Endodermal cell (in vitro differentiated cells): Measurements from ENCODE around the gene NMT2. TPM values are rescaled to one million over a fixed set of nuclear protein-coding genes. Genes with fewer than 3 reads are reported as not detected.

Source experiments
- DNase-seq: peaks from one replicate; pipeline ENCODE4 v3.0.0-alpha.2; 2017
- H3K27ac ChIP-seq: 2 replicates; pipeline ENCODE4 v1.5.1; 2013; ENCODE audit warnings: mild to moderate bottlenecking, low read depth, low read length, moderate library complexity
- H3K27me3 ChIP-seq: 2 replicates; pipeline ENCODE4 v1.6.1; 2013; ENCODE audit warnings: mild to moderate bottlenecking, low read length, moderate library complexity; ENCODE audit not compliant: insufficient read depth, control insufficient read depth, poor library complexity, severe bottlenecking
- H3K36me3 ChIP-seq: 2 replicates; pipeline ENCODE4 v1.7.0; 2013; ENCODE audit warnings: mild to moderate bottlenecking, low read length, moderate library complexity; ENCODE audit not compliant: control insufficient read depth, insufficient read depth
- H3K4me1 ChIP-seq: one replicate; pipeline ENCODE4 v1.7.0; 2013; ENCODE audit warnings: low read length; ENCODE audit not compliant: control insufficient read depth, insufficient read depth
- H3K4me3 ChIP-seq: 2 replicates; pipeline ENCODE4 v1.5.1; 2013; ENCODE audit warnings: mild to moderate bottlenecking, low read length, moderate library complexity
- H3K9ac ChIP-seq: 2 replicates; pipeline ENCODE4 v1.6.1; 2013; ENCODE audit warnings: mild to moderate bottlenecking, low read length, moderate library complexity; ENCODE audit not compliant: poor library complexity, severe bottlenecking; ENCODE audit errors: extremely low read depth
- H3K9me3 ChIP-seq: 2 replicates; pipeline ENCODE4 v1.6.1; 2013; ENCODE audit warnings: mild to moderate bottlenecking, low read length, moderate library complexity; ENCODE audit not compliant: control insufficient read depth
- H3K27ac Mint-ChIP-seq: 2 replicates; pipeline ENCODE4 v1.8.0; 2020; ENCODE audit warnings: mixed read lengths
- H3K27me3 Mint-ChIP-seq: 2 replicates; pipeline ENCODE4 v1.8.0; 2021; ENCODE audit warnings: mild to moderate bottlenecking, mixed read lengths; ENCODE audit not compliant: insufficient read depth
- H3K36me3 Mint-ChIP-seq: 2 replicates; pipeline ENCODE4 v1.8.0; 2020; ENCODE audit warnings: low read depth, mixed read lengths
- H3K4me1 Mint-ChIP-seq: 2 replicates; pipeline ENCODE4 v1.8.0; 2020; ENCODE audit warnings: mixed read lengths
- H3K4me3 Mint-ChIP-seq: 2 replicates; pipeline ENCODE4 v1.8.0; 2020; ENCODE audit warnings: mild to moderate bottlenecking, moderate library complexity, mixed read lengths
- H3K9me3 Mint-ChIP-seq: 2 replicates; pipeline ENCODE4 v1.8.0; 2020; ENCODE audit warnings: mild to moderate bottlenecking, mixed read lengths
- WGBS, 2 experiments: methylation state at CpG; one replicate each; pipeline versions ENCODE4 v1.1.5 to v1.1.7; 2013; ENCODE audit warnings: missing lambda C conversion rate in 2 of 2, mixed read lengths in 1 of 2; ENCODE audit not compliant: insufficient coverage in 1 of 2, insufficient read length in 1 of 2; 5-methylcytosine and 5-hydroxymethylcytosine counted together
- total RNA-seq, 2 donors: library from RNA; stranded (reverse); fragmentation: NEBNext Ultra II Directional in 1 of 2; extraction: Animal tissue kit (Norgen Biotek cat#: 25700) in 1 of 2; gene quantifications; 2 replicates in 1 of 2; 3 replicates in 1 of 2; pipeline ENCODE4 v1.2.1, GENCODE V29; 2021
- TF ChIP-seq, protein P1 (sequence below): fragments of 200-600 bp; sonication (generic); conservative IDR thresholded peaks from 2 replicates; pipeline ENCODE4 v1.5.0; 2021; ENCODE audit warnings: antibody characterized with exemption, mild to moderate bottlenecking

NMT2 gene
- total RNA-seq, 2 donors from 2014 or later = 21.7 to 21.9 TPM

DNA sequence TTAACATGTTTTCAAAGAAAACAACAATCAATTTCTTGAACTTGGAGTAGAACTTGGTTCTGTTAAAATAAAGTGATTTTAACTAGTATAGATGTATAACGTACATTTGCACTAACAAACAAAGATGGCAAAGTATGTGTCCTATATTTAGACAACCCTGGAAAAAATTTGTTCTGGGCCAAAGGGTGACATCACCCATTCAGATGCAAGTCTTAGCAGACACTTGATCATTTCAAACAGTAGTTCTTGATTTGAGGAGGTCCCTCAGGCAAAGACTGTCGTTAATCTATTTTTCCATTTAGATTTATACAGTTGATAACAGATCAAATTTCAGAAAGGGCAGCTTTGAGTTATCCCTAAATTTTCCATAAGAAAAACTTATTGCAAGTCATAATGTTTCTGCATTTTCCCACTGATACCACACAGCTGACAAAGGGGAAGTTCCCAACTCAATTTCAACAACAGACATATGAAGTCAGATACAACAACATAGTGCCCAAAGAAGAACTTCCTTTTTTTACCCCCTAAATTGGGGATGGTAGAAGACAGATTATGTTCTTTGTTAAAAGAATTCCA, 5.2 kb downstream of the NMT2 start:
- H3K27me3 ChIP-seq = no peaks in the 10 kb centered on the region
- no peak overlapping the region for H3K4me3 ChIP-seq
- H3K4me1 Mint-ChIP-seq = peaks cover 24% of the 10 kb centered on the region
- 98 to 100% methylated on average over 1 to 2 of the region's 2 CpGs for WGBS, 2 experiments
- no peaks in the 10 kb centered on the region for H3K36me3 Mint-ChIP-seq
- no peaks in the 10 kb centered on the region for H3K9me3 ChIP-seq
- H3K27me3 Mint-ChIP-seq = no peaks in the 10 kb centered on the region
- H3K9ac ChIP-seq = no peak overlapping the region
- H3K27ac ChIP-seq = no peak overlapping the region
- H3K27ac Mint-ChIP-seq = no peak overlapping the region
- no peaks in the 10 kb centered on the region for H3K4me1 ChIP-seq
- DNase-seq = no peak
- no peaks in the 10 kb centered on the region for H3K9me3 Mint-ChIP-seq
- H3K4me3 Mint-ChIP-seq = no peak overlapping the region
- TF ChIP-seq, protein P1, sequence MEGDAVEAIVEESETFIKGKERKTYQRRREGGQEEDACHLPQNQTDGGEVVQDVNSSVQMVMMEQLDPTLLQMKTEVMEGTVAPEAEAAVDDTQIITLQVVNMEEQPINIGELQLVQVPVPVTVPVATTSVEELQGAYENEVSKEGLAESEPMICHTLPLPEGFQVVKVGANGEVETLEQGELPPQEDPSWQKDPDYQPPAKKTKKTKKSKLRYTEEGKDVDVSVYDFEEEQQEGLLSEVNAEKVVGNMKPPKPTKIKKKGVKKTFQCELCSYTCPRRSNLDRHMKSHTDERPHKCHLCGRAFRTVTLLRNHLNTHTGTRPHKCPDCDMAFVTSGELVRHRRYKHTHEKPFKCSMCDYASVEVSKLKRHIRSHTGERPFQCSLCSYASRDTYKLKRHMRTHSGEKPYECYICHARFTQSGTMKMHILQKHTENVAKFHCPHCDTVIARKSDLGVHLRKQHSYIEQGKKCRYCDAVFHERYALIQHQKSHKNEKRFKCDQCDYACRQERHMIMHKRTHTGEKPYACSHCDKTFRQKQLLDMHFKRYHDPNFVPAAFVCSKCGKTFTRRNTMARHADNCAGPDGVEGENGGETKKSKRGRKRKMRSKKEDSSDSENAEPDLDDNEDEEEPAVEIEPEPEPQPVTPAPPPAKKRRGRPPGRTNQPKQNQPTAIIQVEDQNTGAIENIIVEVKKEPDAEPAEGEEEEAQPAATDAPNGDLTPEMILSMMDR = no peak
- no peaks in the 10 kb centered on the region for H3K36me3 ChIP-seq

DNA sequence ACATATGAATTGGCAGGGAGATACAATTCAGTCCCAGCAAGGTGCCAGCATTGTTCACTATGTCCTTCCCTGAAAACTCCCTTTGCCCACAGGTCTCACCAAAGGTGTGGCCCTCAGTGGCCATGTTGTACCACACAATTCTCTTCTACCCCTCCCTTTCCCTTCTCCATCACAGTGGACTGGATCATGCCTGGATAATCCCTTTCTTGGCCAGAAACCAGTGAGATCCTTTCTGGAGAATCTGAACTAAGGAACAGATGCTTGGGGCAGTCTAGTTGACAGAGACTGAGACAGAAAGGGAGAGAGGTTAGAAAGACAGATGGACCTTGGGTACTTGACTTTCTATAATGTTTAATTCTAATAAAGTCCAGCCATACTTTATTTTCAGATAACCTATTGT, 9.5 kb downstream of the NMT2 start:
- H3K4me3 ChIP-seq = no peak overlapping the region
- Mint-ChIP-seq H3K9me3 (no peaks in the 10 kb centered on the region), H3K27ac (no peak overlapping the region), H3K4me1 (peaks cover 8% of the 10 kb centered on the region), H3K36me3 (peaks cover 16% of the 10 kb centered on the region), H3K4me3 (no peak overlapping the region), H3K27me3 (no peaks in the 10 kb centered on the region)
- no peak overlapping the region for H3K9ac ChIP-seq
- no peak for DNase-seq
- TF ChIP-seq, protein P1 = no peak
- no peak overlapping the region for H3K27ac ChIP-seq
- H3K27me3 ChIP-seq = no peaks in the 10 kb centered on the region
- H3K9me3 ChIP-seq = no peaks in the 10 kb centered on the region
- H3K4me1 ChIP-seq = no peaks in the 10 kb centered on the region
- peaks cover 5% of the 10 kb centered on the region for H3K36me3 ChIP-seq

DNA sequence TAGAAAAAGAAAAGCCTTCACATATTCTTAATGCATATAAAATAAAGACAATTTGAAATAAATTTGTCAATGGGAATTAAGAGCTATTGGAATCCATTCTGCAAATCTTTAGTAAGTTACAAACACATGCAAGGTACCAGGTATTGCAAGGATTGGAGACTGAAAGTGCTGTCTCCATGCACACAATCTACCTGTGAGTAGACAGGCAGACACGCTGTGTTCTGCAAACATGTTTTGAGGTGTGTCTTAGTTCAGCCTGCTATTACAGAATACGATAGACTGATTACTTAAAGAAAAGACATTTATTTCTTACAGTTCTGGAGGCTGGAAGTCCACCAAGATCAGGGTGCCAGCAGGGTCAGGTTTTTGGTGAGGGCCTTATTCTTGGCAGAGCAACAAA, 10.0 kb downstream of the NMT2 start:
- Mint-ChIP-seq H3K9me3 (no peaks in the 10 kb centered on the region), H3K36me3 (peaks cover 16% of the 10 kb centered on the region), H3K27ac (no peak overlapping the region), H3K4me1 (peaks cover 8% of the 10 kb centered on the region), H3K4me3 (no peak overlapping the region), H3K27me3 (no peaks in the 10 kb centered on the region)
- Histone ChIP-seq H3K36me3 (peaks cover 5% of the 10 kb centered on the region), H3K4me3 (no peak overlapping the region), H3K4me1 (no peaks in the 10 kb centered on the region), H3K9ac (no peak overlapping the region), H3K27me3 (no peaks in the 10 kb centered on the region), H3K27ac (no peak overlapping the region), H3K9me3 (no peaks in the 10 kb centered on the region)
- TF ChIP-seq, protein P1 = no peak
- WGBS, 2 experiments = 93 to 100% methylated on average over 2 of the region's 2 CpGs
- DNase-seq = no peak
